C4-2B (cell line): ENCODE results near the gene UBA3.

Experiments used
- H3K27ac ChIP-seq: fragments of 450-650 bp; 2 replicates; pipeline ENCODE4 v1.5.1; 2017
- CTCF ChIP-seq: fragments of 450-650 bp; conservative IDR thresholded peaks from 2 replicates; pipeline ENCODE4 v1.5.1; 2017; ENCODE audit warnings: mild to moderate bottlenecking
- ZFX ChIP-seq: fragments of 450-650 bp; IDR thresholded peaks from 2 replicates; pipeline ENCODE4 v1.6.1; 2017

Gene UBA3

GRCh38 chr3:69113536-69113935 is 33.4 kb upstream of the UBA3 start:
- TF ChIP-seq ZFX (no peak), CTCF (no peak)
- H3K27ac ChIP-seq: no peak overlapping the region

- TF ChIP-seq CTCF (no peak), ZFX (no peak)
- H3K27ac ChIP-seq: no peak overlapping the region
These were observed 30.9 kb upstream of the UBA3 start for GRCh38 chr3:69110941-69111546.

GRCh38 chr3:69108811-69109210 is 28.6 kb upstream of the UBA3 start:
- no peak for TF ChIP-seq CTCF
- no peak for TF ChIP-seq ZFX
- H3K27ac ChIP-seq: no peak overlapping the region

- no peak for TF ChIP-seq ZFX
- TF ChIP-seq CTCF: no peak
- H3K27ac ChIP-seq: no peak overlapping the region; the same call in 1 of the 2 replicates
These were observed 27.7 kb upstream of the UBA3 start for GRCh38 chr3:69107841-69108240.

- no peak for TF ChIP-seq CTCF
- no peak for TF ChIP-seq ZFX
- H3K27ac ChIP-seq: no peak overlapping the region
These were observed 25.2 kb upstream of the UBA3 start for GRCh38 chr3:69105320-69105719.

- TF ChIP-seq CTCF: no peak
- TF ChIP-seq ZFX: no peak
- H3K27ac ChIP-seq: no peak overlapping the region
These were observed 24.4 kb upstream of the UBA3 start for GRCh38 chr3:69104586-69104985.

GRCh38 chr3:69103123-69103522 is 23.0 kb upstream of the UBA3 start:
- no peak for TF ChIP-seq CTCF
- TF ChIP-seq ZFX: no peak
- H3K27ac ChIP-seq: no peak overlapping the region
